Activated naive CD4-positive, alpha-beta T cell treated with anti-CD3 and anti-CD28 coated beads, Interleukin-2, amount 50 U/mL, for 16 hours (primary cell): Measurements from ENCODE around the gene NGB.

ENCODE experiments used
- DNase-seq: peaks from one replicate; pipeline ENCODE4 v3.0.0-alpha.2; 2020

Gene NGB

GRCh38 chr14:77225892-77226557 lies 45.0 kb downstream of the NGB start:
- no peak for DNase-seq

- no peak for DNase-seq
Measured at GRCh38 chr14:77225254-77225653, 45.8 kb downstream of the NGB start.

- DNase-seq = no peak
Measured at GRCh38 chr14:77224212-77224611, 46.8 kb downstream of the NGB start.

- DNase-seq = no peak
Measured at GRCh38 chr14:77222546-77223225, 48.3 kb downstream of the NGB start.

- no peak for DNase-seq
Measured at GRCh38 chr14:77221241-77221871, 49.6 kb downstream of the NGB start.

GRCh38 chr14:77220246-77221017 lies 50.6 kb downstream of the NGB start:
- DNase-seq = no peak

- no peak for DNase-seq
Measured at GRCh38 chr14:77219591-77219990, 51.4 kb downstream of the NGB start.

- no peak for DNase-seq
Measured at GRCh38 chr14:77217551-77217950, 53.5 kb downstream of the NGB start.
